ENCODE results near the gene NOL3. TPM values are rescaled to one million over a fixed set of nuclear protein-coding genes. Genes with fewer than 3 reads are reported as not detected.

NOL3 gene
- total and polyA plus RNA-seq, 2 of the 13 experiments (the other 11 are each of a cell fraction or from before 2014, with no cell fraction given), result 5.7 to 20.5 TPM

DNA sequence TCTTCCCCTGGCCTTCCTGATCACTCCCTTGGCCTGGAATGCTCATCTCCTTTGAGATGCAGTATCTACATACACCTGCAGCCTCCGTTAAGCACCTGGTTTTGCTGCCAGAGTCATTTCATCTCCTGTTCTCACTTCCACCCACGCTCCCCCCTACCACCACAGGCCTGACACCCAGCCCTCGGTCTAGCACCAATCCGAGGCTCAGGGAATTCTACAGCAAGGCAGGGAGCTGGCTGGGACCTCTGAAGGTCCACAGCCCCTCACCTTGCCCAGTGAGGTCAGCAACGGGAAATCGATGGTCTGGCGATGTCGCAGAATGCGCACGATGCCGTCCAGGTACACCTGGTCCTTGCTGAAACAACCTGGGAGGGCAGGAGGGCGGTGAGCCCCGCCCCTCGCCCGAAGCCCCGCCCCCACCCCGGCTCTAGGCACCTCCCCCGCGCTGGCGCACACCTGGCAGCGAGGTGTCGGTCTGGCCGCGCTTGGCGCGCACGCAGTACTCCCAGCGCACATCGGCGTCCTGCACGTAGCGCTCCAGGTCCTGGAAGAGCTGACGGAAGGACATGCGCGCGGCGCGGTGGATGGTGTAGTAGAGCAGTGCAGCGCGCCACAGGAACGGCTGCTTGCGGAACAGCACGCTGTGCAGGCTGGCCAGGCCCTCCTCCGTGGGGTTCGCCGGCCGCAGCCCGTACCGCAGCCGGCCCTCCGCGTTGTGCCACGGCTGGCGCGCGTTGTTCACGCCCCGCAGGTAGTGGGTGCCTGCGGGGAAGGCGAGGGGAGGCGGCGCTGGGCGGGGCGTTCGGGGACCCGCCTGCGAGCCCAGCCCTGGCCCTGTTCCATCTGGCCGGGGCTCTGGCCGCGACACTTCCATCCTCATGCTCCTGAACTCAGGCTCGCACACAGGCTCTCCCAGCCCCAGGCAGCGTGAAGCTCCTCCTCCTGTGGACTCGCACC, 7.7 kb downstream of the NOL3 start (continued):
- TF ChIP-seq ZMYM2 (CRISPR knock-in tag; IDR thresholded peaks at IDR 0.05) (no peak), RBM22 (optimal IDR thresholded peaks at IDR 0.05; ENCODE audit: low read length) (no peak), SKI (IDR thresholded peaks at IDR 0.05; ENCODE audit: partially characterized antibody) (no peak), SATB2 (CRISPR knock-in tag; IDR thresholded peaks at IDR 0.05) (no peak), KDM1A (CRISPR knock-in tag; IDR thresholded peaks at IDR 0.05) (0 out of 2 replicates have a peak, but pooled peaks have one; percentile 25), CBX5 (CRISPR knock-in tag; IDR thresholded peaks at IDR 0.05; ENCODE audit: borderline replicate concordance) (no peak), ZBTB1 (CRISPR knock-in tag; IDR thresholded peaks at IDR 0.05; ENCODE audit: borderline replicate concordance) (no peak), ZNF441 (CRISPR knock-in tag; IDR thresholded peaks at IDR 0.05; ENCODE audit: borderline replicate concordance) (0 out of 2 replicates have a peak, but pooled peaks have one; percentile 25), PRPF4 (IDR thresholded peaks at IDR 0.05; ENCODE audit: low read depth, low read length, poor library complexity, severe bottlenecking) (no peak), ZFP41 (CRISPR knock-in tag; IDR thresholded peaks at IDR 0.05; ENCODE audit: borderline replicate concordance) (no peak), SRSF4 (IDR thresholded peaks at IDR 0.05; ENCODE audit: low read depth, low read length, poor library complexity, severe bottlenecking) (no peak), ZNF720 (CRISPR knock-in tag; IDR thresholded peaks at IDR 0.05) (no peak), ZSCAN12 (CRISPR knock-in tag; IDR thresholded peaks at IDR 0.05) (no peak), FOXK1 (CRISPR knock-in tag; IDR thresholded peaks at IDR 0.05; ENCODE audit: borderline replicate concordance, low read depth) (0 out of 2 replicates have a peak, but pooled peaks have one; percentile 15), REL (CRISPR knock-in tag; conservative IDR thresholded peaks at IDR 0.05) (no peak), ZBTB20 (CRISPR knock-in tag; IDR thresholded peaks at IDR 0.05; ENCODE audit: borderline replicate concordance, low read depth) (peak; percentile 44; the same call in 1 of the 2 replicates), SUZ12 (IDR thresholded peaks at IDR 0.05; ENCODE audit: low read depth, low read length) (no peak), AKNA (CRISPR knock-in tag; IDR thresholded peaks at IDR 0.05; ENCODE audit: borderline replicate concordance) (no peak)
- TF ChIP-seq, protein P1, sequence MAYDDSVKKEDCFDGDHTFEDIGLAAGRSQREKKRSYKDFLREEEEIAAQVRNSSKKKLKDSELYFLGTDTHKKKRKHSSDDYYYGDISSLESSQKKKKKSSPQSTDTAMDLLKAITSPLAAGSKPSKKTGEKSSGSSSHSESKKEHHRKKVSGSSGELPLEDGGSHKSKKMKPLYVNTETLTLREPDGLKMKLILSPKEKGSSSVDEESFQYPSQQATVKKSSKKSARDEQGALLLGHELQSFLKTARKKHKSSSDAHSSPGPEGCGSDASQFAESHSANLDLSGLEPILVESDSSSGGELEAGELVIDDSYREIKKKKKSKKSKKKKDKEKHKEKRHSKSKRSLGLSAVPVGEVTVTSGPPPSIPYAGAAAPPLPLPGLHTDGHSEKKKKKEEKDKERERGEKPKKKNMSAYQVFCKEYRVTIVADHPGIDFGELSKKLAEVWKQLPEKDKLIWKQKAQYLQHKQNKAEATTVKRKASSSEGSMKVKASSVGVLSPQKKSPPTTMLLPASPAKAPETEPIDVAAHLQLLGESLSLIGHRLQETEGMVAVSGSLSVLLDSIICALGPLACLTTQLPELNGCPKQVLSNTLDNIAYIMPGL (CRISPR knock-in tag; IDR thresholded peaks at IDR 0.05; ENCODE audit: borderline replicate concordance in 1 of 2, low read depth in 1 of 2), result peak; percentile 59 to 76; a peak in 3 of 4 replicates
